Karpas-422 (cell line): ENCODE data around the gene UNC5C. TPM values are rescaled to one million over a fixed set of nuclear protein-coding genes. Genes with fewer than 3 reads are reported as not detected.
"Not testable (repeated sequence)": the region's sequence is repeated elsewhere in the genome, so short reads cannot be mapped to it uniquely, and the experiment has no call there.

Experiments used
- DNase-seq: peaks from one replicate; pipeline ENCODE4 v3.0.0-alpha.2; 2015
- H2AFZ ChIP-seq: fragments of 200-600 bp; sonication (generic); 2 replicates; pipeline ENCODE4 v1.6.1; 2014; ENCODE audit warnings: antibody characterized with exemption, low read length, mixed read lengths
- H3K27ac ChIP-seq: fragments of 200-600 bp; sonication (generic); 2 replicates; pipeline ENCODE4 v1.5.1; 2014; ENCODE audit warnings: mild to moderate bottlenecking, low read length, moderate library complexity
- H3K27me3 ChIP-seq: fragments of 200-600 bp; sonication (generic); 2 replicates; pipeline ENCODE4 v1.6.1; 2014; ENCODE audit warnings: low read length, mixed read lengths
- H3K36me3 ChIP-seq: fragments of 200-600 bp; sonication (generic); 2 replicates; pipeline ENCODE4 v1.6.1; 2014; ENCODE audit warnings: low read length, mixed read lengths; ENCODE audit not compliant: insufficient read depth
- H3K4me1 ChIP-seq: fragments of 200-600 bp; sonication (generic); 2 replicates; pipeline ENCODE4 v1.6.1; 2014; ENCODE audit warnings: mild to moderate bottlenecking, low read length, mixed read lengths
- H3K4me2 ChIP-seq: fragments of 200-600 bp; sonication (generic); 2 replicates; pipeline ENCODE4 v1.6.1; 2014; ENCODE audit warnings: low read length, low read depth, mild to moderate bottlenecking; ENCODE audit not compliant: poor library complexity, severe bottlenecking
- H3K4me3 ChIP-seq: fragments of 200-600 bp; sonication (generic); 2 replicates; pipeline ENCODE4 v1.5.1; 2014; ENCODE audit warnings: mild to moderate bottlenecking, antibody characterized with exemption, low read length, mixed read lengths
- H3K79me2 ChIP-seq: fragments of 200-600 bp; sonication (generic); 2 replicates; pipeline ENCODE4 v1.6.1; 2014; ENCODE audit warnings: mild to moderate bottlenecking, low read length, mixed read lengths
- H3K9ac ChIP-seq: fragments of 200-600 bp; sonication (generic); 2 replicates; pipeline ENCODE4 v1.6.0; 2014; ENCODE audit warnings: low read length
- H3K9me2 ChIP-seq: fragments of 200-600 bp; sonication (generic), shearing (Covaris generic); replicated peaks from 2 replicates; pipeline ENCODE4 v1.6.0; 2014; ENCODE audit warnings: mild to moderate bottlenecking, low read length, moderate library complexity; ENCODE audit not compliant: insufficient read depth
- H3K9me3 ChIP-seq: fragments of 300-700, 200-600 bp; sonication (generic); 2 replicates; pipeline ENCODE4 v1.6.1; 2014; ENCODE audit warnings: low read length, mixed read lengths
- H4K20me1 ChIP-seq: fragments of 200-600 bp; sonication (generic); 2 replicates; pipeline ENCODE4 v1.6.1; 2014; ENCODE audit warnings: mild to moderate bottlenecking, antibody characterized with exemption, low read length, low read depth; ENCODE audit not compliant: insufficient read depth
- total RNA-seq: library from RNA; depleted of rRNA; stranded (reverse); fragments of >200 nt; shearing (Covaris generic); gene quantifications from 2 replicates; pipeline ENCODE4 v1.2.3, GENCODE V29; 2014; ENCODE audit warnings: low replicate concordance

The UNC5C gene
- total RNA-seq, 1 experiment from 2014 or later, result not detected

GRCh38 chr4:95181996-95182306 lies 366.8 kb downstream of the UNC5C start:
- Histone ChIP-seq H3K27ac (no peak overlapping the region), H3K4me2 (no peak overlapping the region), H3K27me3 (no peaks in the 10 kb centered on the region), H3K9me3 (no peaks in the 10 kb centered on the region), H2AFZ (no peak overlapping the region), H3K4me1 (no peaks in the 10 kb centered on the region), H3K9ac (no peak overlapping the region), H4K20me1 (no peaks in the 10 kb centered on the region), H3K9me2 (no peaks in the 10 kb centered on the region), H3K4me3 (no peak overlapping the region), H3K36me3 (no peaks in the 10 kb centered on the region), H3K79me2 (no peaks in the 10 kb centered on the region)
- no peak for DNase-seq

- Histone ChIP-seq H3K9me2 (no peaks in the 10 kb centered on the region), H3K27ac (no peak overlapping the region), H3K79me2 (no peaks in the 10 kb centered on the region), H3K9me3 (no peaks in the 10 kb centered on the region), H3K9ac (no peak overlapping the region), H3K4me3 (no peak overlapping the region), H3K36me3 (no peaks in the 10 kb centered on the region), H4K20me1 (no peaks in the 10 kb centered on the region), H3K4me2 (no peak overlapping the region), H3K4me1 (no peaks in the 10 kb centered on the region), H3K27me3 (no peaks in the 10 kb centered on the region), H2AFZ (no peak overlapping the region)
- no peak for DNase-seq
Observed at GRCh38 chr4:95181243-95181995, 367.4 kb downstream of the UNC5C start.

GRCh38 chr4:95180531-95181242 lies 368.1 kb downstream of the UNC5C start:
- H3K27ac ChIP-seq, result no peak overlapping the region
- no peaks in the 10 kb centered on the region for H3K9me3 ChIP-seq
- H3K4me2 ChIP-seq, result no peak overlapping the region
- H3K27me3 ChIP-seq, result no peaks in the 10 kb centered on the region
- H3K9me2 ChIP-seq, result no peaks in the 10 kb centered on the region
- no peak for DNase-seq
- H4K20me1 ChIP-seq, result no peaks in the 10 kb centered on the region
- no peak overlapping the region for H3K9ac ChIP-seq
- no peaks in the 10 kb centered on the region for H3K79me2 ChIP-seq
- H3K4me3 ChIP-seq, result no peak overlapping the region
- H3K4me1 ChIP-seq, result no peaks in the 10 kb centered on the region
- no peaks in the 10 kb centered on the region for H3K36me3 ChIP-seq
- no peak overlapping the region for H2AFZ ChIP-seq

GRCh38 chr4:95178938-95179337 lies 369.8 kb downstream of the UNC5C start:
- DNase-seq, result no peak
- Histone ChIP-seq H2AFZ (no peak overlapping the region), H3K9me2 (no peaks in the 10 kb centered on the region), H3K9me3 (no peaks in the 10 kb centered on the region), H4K20me1 (no peaks in the 10 kb centered on the region), H3K27ac (no peak overlapping the region), H3K27me3 (no peaks in the 10 kb centered on the region), H3K4me3 (no peak overlapping the region), H3K4me1 (no peaks in the 10 kb centered on the region), H3K9ac (no peak overlapping the region), H3K4me2 (no peak overlapping the region), H3K36me3 (no peaks in the 10 kb centered on the region), H3K79me2 (no peaks in the 10 kb centered on the region)

- not testable (repeated sequence) for H3K36me3 ChIP-seq, H3K4me1 ChIP-seq, H3K27me3 ChIP-seq
Observed at GRCh38 chr4:95171377-95171776, 377.4 kb downstream of the UNC5C start.

GRCh38 chr4:95170176-95170575 lies 378.6 kb downstream of the UNC5C start:
- H3K27ac ChIP-seq, result no peak overlapping the region
- no peaks in the 10 kb centered on the region for H3K4me1 ChIP-seq
- no peaks in the 10 kb centered on the region for H3K9me2 ChIP-seq
- H3K9ac ChIP-seq, result no peak overlapping the region
- H3K79me2 ChIP-seq, result no peaks in the 10 kb centered on the region
- H3K4me2 ChIP-seq, result no peak overlapping the region
- H3K27me3 ChIP-seq, result no peaks in the 10 kb centered on the region
- no peak overlapping the region for H2AFZ ChIP-seq
- H3K9me3 ChIP-seq, result no peaks in the 10 kb centered on the region
- DNase-seq, result no peak
- no peak overlapping the region for H3K4me3 ChIP-seq
- H4K20me1 ChIP-seq, result no peaks in the 10 kb centered on the region
- no peaks in the 10 kb centered on the region for H3K36me3 ChIP-seq

More at GRCh38 chr4:95171377-95171776, 377.4 kb downstream of the UNC5C start:
- not testable (repeated sequence) for H3K9me2 ChIP-seq, H3K79me2 ChIP-seq, H2AFZ ChIP-seq, H3K9me3 ChIP-seq, H3K27ac ChIP-seq, H3K4me2 ChIP-seq, H3K9ac ChIP-seq, H4K20me1 ChIP-seq, DNase-seq, H3K4me3 ChIP-seq

- no peaks in the 10 kb centered on the region for H3K36me3 ChIP-seq
- H3K4me2 ChIP-seq, result no peak overlapping the region
- H3K9me2 ChIP-seq, result no peaks in the 10 kb centered on the region
- no peak overlapping the region for H2AFZ ChIP-seq
- no peaks in the 10 kb centered on the region for H3K4me1 ChIP-seq
- H4K20me1 ChIP-seq, result no peaks in the 10 kb centered on the region
- no peak for DNase-seq
- H3K27me3 ChIP-seq, result no peaks in the 10 kb centered on the region
- H3K9ac ChIP-seq, result no peak overlapping the region
- H3K27ac ChIP-seq, result no peak overlapping the region
- H3K79me2 ChIP-seq, result no peaks in the 10 kb centered on the region
- no peaks in the 10 kb centered on the region for H3K9me3 ChIP-seq
- H3K4me3 ChIP-seq, result no peak overlapping the region
Observed at GRCh38 chr4:95167805-95168204, 381.0 kb downstream of the UNC5C start.

GRCh38 chr4:95165926-95166524 lies 382.7 kb downstream of the UNC5C start:
- Histone ChIP-seq H3K9me3 (no peaks in the 10 kb centered on the region), H4K20me1 (no peaks in the 10 kb centered on the region), H3K79me2 (no peaks in the 10 kb centered on the region), H3K4me1 (no peaks in the 10 kb centered on the region), H3K9me2 (no peaks in the 10 kb centered on the region), H2AFZ (no peak overlapping the region), H3K4me3 (no peak overlapping the region), H3K36me3 (no peaks in the 10 kb centered on the region), H3K9ac (no peak overlapping the region), H3K27ac (no peak overlapping the region), H3K27me3 (no peaks in the 10 kb centered on the region), H3K4me2 (no peak overlapping the region)
- DNase-seq, result peak; percentile 83
